DMS53 treated with DMSO at 0.1 percent for 48 hours (cell line): ENCODE data around the gene HS3ST1.

ENCODE experiments used
- DNase-seq: peaks from one replicate; lab custom pipeline; 2025; ENCODE audit not compliant: unreplicated experiment; lab: John Stamatoyannopoulos, UW

The HS3ST1 gene

DNA sequence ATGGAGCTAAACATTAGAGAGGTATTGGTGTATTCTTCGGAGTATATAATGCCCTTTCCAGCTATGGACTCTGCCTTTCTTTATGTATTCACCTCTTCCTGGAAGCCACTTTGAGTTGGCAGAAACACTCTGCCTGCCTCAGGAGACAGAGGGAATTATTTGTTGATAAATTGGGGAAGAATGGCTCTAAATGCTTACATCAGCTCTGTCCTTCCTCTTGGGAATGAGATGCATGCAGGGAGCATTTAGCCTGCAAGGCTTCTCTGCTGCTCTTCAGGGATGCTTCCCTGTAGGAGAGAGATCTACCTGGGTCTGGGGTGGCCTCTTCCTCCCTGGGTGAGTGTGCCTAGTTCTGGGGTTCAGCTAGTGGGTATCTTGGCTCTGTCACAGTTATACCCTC, 6.9 kb upstream of the HS3ST1 start:
- DNase-seq: no peak

- no peak for DNase-seq
These were observed 2.4 kb upstream of the HS3ST1 start for GRCh38 chr4:11431111-11431510.

- no peak for DNase-seq
These were observed 1.8 kb upstream of the HS3ST1 start for GRCh38 chr4:11430536-11430935.

GRCh38 chr4:11429699-11430045, 978 bp upstream of the HS3ST1 start:
- DNase-seq: peak; percentile 43

DNA sequence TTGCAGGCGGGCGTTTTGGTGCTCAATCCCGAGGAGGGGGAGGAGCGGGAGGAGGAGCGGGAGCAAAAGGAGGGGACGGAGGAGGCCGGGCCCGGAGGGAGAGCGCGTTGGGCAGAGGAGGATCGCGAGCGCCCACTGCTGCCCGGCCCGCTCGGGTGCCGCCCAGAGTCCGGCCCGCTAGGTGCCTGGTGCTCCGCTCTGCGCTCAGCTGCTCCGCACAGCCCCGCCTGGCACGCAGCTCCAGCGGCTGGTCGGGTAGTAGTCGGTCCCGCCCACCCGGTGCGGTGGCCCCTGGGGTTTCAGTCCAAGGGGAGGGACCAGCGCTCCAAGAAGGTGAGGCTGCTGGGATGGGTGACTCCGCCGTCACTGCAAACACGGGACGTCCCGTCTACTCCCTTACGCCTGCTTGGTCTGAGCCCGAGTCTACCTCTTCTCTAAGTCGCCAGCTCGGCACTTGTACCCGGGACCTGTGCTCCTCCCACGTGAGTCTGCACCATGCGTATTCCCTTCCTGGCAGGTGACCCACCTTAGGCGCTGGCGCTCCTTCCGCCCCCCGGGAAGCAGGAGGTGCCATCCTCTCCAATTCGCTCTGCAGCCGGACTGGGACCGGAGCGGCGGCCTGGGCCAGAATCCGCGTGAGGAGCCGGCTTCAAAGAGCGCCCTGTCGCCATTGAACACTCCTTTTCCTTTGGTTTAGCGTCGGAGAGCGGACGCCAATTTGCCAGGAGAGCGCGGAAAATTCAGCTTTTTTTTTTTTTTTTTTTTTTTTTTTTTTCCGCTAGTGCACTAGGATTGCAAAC, 405 bp upstream of the HS3ST1 start:
- peak; percentile 97 for DNase-seq

GRCh38 chr4:11427121-11427996, 1.3 kb downstream of the HS3ST1 start:
- no peak for DNase-seq

DNA sequence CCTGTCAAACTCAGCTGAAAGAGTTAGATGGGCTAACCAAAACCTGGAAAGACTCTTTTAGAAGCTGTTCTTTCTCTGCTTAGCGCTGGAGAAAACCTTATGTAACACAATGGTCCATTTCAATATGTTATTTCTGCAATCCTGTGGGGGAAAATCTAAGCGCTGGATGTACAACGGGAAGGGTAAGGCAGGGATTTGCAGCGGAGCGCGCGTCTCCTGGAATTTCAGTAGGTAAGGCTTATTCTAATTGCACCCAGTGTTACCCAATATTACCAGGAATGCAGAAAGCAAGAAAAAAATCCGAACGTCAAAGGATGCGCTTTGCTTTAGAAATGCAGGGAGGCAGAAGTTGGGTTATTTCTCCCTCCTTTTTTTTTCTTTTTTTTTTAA, 2.0 kb downstream of the HS3ST1 start:
- no peak for DNase-seq

GRCh38 chr4:11426003-11426402, 2.7 kb downstream of the HS3ST1 start:
- no peak for DNase-seq

GRCh38 chr4:11424856-11425255, 3.8 kb downstream of the HS3ST1 start:
- DNase-seq: no peak

- DNase-seq: peak; percentile 54
These were observed 4.7 kb downstream of the HS3ST1 start for GRCh38 chr4:11424000-11424399.

DNA sequence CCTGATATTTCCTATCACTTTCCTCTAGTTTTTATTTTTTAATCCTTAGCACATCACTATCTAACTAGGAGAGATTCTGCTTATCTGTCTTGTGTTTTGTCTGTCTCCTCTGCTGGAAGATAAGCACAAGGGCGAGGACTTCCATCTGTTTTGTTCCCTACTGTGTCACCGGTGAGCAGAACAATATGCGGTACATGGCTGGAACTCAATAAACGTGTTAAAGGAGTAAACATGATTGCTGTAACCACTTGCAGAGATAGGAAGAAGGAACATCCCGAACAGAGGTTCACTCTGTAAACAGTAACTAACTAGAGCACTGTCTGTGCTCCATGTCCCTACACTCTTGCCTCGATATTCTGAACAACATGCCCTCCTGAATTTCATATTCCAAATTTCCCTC, 5.2 kb downstream of the HS3ST1 start:
- no peak for DNase-seq

DNA sequence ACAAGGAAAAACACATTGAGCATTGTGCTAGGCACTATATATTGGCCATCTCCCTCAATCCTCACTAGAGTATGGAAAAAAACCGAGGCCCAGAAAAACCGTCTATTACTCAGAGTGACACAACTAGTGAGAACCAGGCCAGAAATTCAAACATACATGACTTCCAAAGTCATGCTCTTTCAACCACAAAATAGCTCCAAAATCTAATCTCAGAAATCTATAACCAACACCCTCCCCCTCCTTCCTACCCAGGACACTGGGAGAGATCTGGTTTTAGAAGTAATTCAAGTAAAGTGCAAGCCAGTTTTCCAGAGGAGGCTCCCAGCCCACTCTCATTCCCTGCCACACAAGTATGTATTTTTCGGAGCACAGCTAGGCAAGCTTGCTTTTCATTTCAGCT, 7.6 kb downstream of the HS3ST1 start:
- DNase-seq: no peak

DNA sequence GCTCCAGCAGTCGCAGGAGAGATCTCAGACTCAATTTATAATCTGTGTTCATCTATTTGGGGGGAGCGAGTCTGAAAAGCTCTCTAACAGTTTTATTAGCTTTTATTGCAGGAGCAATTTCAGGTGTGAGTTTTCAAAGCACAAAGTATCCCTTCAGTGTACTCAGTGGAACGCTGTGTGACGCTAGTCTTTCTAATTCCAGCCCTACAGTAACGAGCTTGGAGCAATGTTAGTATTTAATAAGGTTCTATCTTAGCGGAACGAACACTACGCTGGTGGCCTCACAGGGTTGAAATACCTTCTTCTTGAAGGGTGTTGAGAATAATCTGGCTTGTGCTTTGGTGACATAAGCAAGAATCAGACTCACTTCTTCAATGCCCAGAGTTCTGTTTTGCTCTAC, 8.4 kb downstream of the HS3ST1 start:
- no peak for DNase-seq

- DNase-seq: no peak
These were observed 10.1 kb downstream of the HS3ST1 start for GRCh38 chr4:11418610-11419009.

DNA sequence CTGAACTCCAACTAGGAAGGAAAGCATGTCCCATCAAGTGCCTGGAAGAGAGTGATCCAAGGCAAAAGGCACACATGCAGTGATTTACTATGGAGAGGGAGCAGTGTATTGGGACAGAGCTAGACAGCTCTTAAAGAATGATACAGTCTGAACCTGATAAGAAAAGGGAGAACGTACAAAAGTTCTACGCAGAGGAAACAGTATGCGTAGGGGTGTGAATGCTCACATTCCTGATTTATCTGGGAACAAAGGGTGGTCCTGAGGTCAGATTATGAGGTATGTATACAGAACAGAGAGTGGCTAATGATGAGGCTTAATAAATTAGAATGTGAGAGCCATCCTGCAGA, 12.0 kb downstream of the HS3ST1 start:
- no peak for DNase-seq

- DNase-seq: no peak
These were observed 12.5 kb downstream of the HS3ST1 start for GRCh38 chr4:11416071-11416766.

GRCh38 chr4:11415409-11416070, 13.2 kb downstream of the HS3ST1 start:
- no peak for DNase-seq

GRCh38 chr4:11412211-11412610, 16.5 kb downstream of the HS3ST1 start:
- DNase-seq: no peak

DNA sequence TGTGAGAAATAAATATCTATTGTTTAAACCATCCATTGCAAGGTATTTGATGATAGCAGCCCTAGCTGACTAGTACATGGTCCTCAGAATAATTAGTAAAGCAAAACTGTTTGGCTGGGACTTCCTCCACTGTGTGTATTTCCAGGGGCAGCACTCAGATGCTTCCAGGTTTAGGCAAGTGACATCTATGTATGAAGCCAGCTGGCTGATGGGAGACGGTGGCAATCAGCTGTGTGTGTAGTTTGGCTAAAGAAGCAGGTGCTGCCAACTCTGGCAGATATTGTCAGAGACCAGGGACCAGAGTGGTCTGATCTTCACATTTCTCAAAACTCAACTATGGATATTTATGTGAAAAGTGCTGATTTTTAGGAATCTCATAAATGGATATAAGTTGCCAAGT, 19.1 kb downstream of the HS3ST1 start:
- no peak for DNase-seq

DNA sequence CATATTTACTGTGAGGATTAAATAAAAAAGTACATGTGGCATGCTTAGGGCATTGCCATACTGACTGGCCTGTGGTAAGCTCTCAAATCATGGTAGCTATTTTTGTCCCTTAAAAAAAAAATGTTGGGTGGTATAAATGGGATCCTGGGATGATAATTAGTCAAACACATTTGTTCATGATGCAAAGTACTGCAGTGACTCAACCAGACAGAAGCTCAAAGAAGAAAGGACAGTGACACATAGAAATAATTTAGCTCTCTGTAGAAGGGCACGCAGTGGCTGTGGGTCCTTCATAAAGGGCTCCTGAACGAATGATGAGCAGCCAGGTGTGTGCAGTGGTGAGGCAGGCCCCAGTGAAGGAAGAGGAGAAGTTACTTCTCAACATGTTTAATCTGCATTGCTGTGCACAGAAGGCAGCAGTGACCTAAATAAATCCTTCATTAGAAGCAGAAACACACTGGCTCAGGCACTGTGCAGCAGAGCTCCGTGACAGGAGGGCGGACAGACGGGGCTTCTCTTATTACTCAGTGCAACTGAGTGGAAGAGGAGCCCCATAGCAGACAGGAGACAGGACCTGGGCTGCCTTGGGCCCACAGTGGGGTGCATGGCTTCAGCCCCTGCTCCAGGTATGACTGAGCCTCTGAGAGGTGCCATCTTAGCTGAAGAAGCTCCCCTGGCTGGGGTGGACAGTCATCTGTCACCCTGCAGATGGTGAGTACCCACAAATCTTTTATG, 20.3 kb downstream of the HS3ST1 start:
- DNase-seq: no peak

DNA sequence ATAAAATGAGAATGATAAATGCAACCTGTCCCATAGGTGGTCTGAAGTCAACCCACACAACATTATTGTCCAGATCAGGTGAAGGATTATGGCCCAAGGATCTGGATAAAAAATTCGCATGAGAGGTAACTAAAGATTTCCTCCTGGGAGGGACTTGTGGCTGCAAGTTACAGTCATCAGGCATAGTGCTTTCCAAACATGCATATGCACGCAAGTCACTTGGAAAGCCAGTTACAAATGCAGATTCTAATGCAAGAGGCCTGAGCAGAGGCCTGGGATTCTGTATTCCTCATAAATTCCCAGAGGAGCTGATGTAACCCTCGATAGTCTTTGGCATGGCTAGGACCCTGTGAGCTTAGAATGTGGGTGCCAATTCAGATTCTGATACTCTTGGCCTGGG, 21.1 kb downstream of the HS3ST1 start:
- no peak for DNase-seq
